Measurements from ENCODE around the gene SENP1.
"Not testable (repeated sequence)": the region's sequence is repeated elsewhere in the genome, so short reads cannot be mapped to it uniquely, and the experiment has no call there.

The SENP1 gene

DNA sequence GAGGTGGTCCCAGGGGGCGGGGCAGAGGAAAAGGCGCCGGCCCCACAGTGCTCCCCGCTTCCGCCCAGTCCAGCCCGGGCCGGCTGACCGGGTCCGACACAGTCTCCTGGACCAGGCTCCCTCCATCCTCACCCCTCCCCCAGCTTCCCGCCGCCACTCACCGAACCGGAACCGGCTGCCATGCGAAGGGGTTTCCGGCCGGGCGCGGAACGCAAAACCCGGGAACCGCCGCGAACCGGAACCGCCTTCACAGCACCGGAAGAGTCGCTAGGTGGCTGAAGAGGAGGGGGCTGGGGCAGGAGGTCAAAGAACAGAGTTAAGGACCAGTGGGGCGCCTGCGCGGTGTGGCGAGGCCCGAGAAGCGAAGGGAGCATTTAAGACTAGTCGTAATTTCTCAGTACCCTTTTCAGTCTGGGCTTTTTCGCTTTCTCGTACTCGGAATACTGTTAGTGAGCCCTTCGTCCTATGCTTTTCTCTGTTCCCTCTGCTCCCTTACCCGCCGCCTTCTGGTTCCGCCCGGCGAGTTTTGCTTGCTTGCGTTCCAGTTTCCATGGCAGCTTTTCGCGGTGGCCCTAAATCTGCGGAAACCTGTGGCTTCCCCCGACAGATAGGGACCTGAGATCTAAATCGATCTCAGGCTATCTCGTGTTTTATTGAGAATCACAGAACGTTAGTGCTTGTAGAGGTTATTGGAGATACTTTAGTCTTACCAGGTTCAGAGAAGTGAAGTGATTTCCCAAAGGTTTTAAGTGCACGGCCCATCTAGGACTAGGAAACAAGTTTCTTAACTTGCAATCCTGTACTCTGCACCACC is at the start of gene SENP1:
Gene SENP1, minus strand, starts transcription at position 213 of the 814 bp plus-strand sequence. CDS start 4,607 bp downstream, outside the sequence.
- DNase-seq, result peak; percentile 92

DNA sequence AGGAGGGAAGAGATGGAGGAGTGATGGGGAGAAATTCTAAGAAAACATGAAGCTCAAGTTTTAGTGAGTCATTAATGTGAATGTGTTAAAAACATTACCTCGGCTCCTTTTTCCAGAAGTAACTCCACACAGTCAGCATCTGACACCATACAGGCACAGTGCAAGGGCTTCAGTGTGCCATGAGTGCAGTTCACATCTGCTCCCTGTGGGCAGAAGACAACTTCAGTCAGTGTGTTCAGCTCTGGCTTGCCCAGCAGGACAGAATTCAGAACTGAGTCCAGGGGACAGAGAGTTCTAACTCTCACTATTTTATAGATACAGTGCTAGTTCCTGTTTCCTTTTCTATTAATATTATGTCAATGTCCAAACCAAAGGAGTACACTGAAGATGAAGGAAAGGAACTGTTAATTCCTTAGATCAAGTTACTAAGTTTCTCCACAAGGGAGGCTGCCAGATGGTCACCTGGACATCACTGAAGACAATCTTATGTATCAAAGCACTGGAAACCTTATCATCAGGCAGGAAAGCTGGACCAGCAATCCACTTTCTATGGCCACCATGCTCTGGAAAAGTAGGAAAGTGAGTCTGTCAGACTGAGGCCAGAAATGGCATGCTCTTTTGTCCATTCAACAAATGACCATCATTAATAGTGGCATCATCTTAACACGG is 45.4 kb upstream of the SENP1 start:
- no peak for DNase-seq

DNA sequence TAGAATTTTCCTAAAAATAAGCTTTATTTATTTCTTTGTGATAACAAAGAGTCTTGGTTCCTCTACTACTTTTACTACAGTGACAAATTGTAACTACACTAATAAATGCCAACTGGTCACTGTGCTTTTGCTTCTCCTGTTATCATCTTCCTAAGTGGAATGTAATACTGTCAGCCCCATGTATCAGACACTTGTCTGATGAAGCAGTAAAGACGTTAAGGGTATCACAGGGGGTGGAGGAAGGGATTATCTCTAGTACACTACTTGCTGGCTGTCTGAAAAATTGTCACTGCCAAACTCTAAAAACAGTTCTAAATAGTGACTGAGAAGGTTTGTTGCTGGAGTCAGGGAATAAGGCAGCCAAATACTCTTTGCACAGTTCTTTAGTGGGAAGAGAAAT is 40.1 kb upstream of the SENP1 start:
- no peak for DNase-seq

DNA sequence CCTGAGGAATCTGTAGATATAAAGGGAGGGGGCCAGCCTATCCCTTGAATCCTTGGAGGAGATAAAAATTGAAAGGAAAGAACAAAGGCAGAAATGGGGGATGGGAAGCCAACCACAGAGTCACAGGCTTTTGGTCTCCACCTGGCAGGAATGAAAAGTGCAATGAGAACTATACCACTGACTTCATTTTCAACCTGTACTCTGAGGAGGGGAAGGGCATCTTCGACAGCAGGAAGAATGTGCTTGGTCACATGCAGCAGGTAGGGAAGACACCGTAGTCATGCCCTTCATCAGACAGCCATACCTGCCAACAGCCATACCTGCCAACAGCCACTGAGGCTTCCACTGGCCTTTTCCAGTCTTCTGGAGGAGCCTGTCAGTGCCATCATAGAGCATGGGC is 38.0 kb upstream of the SENP1 start:
- no peak for DNase-seq

DNA sequence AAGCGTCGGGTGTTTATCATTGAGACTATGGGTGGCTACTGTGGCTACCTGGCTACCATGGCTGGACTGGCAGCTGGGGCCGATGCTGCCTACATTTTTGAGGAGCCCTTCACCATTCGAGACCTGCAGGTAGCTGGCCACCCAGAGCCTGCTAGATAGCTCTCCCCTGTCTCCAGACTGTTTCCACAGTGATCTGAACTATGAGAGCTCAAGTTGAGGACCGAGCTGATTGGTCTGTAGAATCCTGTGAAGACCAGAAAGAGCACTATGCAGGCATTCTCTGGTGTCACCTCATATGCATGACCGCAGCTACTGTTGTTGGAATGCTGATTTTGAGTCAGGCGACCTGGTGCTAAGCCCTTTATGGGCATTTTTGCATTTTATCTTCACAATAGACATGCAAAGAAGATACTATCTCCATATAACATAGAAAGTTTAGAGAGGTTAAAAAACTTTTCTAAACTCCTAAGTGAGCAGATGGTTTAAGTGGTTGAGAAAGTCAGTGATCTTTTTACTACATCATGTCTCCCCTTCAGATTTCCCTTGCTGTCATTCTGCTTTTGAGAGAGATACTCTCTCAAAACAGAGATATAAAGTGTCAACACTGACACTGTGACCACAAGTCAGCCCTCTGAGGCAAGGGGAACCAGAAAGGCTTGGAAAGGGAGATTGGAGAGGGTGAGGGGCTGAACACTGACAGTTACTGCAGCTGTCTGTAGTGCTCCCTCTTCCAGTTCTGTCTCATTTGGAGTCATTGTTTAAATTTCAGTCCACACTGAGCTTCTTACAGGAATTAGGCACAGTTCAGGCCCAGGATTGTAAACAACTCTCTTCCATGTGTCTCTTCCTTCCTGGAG is 37.2 kb upstream of the SENP1 start:
- no peak for DNase-seq

DNA sequence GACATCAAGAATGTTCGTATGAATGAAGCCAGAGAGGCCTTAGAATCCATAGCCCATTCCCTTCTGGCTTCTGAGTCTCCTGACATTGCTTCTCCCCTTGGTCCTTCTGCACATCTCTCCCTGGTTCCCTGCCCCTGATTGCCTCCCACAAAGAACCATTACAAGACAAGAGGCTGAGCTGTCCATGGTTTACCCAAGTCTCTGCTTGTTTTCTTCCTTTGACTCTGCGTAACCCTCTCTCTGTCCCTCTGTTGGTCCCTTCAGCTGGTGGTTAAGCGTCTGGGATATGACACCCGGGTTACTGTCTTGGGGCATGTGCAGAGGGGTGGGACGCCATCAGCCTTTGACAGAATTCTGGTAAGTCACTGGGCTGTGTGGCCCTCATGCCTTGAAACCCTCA is 29.1 kb upstream of the SENP1 start:
- DNase-seq, result no peak

DNA sequence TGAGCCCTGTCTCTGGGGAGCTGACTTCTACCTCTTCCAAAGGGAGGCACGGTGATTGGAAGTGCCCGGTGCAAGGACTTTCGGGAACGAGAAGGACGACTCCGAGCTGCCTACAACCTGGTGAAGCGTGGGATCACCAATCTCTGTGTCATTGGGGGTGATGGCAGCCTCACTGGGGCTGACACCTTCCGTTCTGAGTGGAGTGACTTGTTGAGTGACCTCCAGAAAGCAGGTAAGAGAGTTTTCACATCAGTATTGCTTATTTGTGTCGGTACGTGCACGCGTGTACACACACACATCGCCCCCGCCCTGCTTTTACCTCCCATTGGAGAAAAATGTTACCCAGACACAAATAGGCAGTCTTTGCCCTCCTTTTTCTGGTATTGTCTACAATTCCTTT is 26.9 kb upstream of the SENP1 start:
- no peak for DNase-seq

DNA sequence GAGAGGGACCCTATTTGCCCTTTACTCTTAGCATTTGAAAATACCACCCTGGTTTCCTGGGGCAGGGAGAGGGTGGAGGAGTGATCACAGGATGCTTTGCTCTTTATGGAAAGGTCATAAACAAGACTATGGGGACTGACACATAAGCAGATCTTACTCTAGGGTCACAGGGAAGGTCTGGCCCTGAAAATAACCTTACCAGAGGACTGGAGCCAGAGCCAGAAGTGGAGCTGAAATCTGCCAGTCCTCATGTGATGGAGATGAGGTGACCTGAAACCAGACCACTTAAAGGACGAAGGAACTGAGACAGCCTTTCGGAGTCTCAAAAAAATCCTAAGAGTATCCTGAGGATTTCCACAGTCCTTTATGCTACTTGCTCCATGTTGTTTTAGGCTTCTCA is 25.6 kb upstream of the SENP1 start:
- no peak for DNase-seq

DNA sequence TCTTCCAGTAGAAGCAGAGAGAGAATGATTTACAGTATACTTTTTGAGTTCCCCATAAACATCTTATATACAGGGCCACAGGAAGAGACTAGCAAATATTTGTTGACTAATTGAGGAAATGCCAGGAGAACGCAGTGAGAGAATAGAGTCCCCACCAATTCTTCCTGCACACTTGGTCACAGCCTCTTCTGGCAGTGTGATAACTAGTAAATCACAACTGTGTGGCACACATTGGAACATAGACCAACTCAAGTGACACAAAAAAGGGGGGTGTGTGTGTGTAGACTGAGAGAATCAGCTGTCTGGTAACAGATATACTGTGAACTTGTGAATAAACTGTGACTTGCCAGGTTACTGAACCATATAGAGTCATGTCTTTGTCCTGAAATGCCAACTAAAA is 23.5 kb upstream of the SENP1 start:
- DNase-seq, result no peak

DNA sequence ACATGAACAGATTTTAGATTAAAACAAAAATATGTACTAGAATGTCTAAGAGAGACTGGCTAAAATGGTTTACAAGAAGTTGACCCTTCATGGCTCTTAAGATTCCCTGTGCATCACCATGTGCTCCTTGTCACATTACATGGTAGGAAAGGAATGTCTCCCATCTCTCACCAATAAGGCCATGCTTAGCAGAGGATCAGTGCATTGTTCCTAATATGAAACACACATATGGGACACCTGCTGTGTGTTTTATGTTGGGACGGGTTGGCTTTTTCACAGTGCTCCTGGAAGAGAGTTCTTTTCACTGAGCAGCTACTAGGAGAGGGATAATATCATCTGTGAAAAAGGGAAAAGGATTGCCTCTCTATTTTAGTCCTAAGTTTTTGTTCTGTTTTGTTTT is 22.9 kb upstream of the SENP1 start:
- no peak for DNase-seq

DNA sequence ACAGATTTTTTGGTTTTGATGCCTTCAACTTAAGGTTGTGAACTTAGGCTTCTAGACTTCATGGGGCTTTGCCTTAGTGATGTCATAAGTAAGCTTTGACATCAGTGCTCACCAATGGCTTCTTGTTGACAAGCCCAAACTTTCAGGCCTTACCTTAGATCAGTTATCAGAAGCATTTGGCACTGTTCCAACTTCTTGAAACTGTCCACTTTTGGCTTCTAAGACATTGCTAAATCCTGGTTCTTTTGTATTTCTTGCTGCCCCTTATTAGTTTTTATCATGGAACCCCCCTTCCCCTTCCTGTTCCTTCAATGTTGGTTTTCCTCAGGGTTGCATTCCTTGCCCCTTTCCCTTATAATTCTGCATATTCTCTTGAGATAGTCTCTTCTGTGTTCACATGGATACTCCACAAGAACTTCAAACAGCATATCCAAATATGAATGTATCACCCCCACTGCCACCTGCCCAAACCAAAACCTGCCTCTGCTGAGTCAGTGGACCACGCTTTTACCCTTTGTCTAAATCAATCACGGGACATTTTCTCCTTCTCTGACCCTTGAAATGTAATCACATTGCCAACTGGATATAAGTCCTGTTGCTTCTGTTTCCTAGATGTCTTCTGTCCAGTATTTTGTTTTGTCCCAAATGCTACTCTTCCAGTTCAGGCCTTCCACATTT is 21.2 kb upstream of the SENP1 start:
- DNase-seq, result no peak

DNA sequence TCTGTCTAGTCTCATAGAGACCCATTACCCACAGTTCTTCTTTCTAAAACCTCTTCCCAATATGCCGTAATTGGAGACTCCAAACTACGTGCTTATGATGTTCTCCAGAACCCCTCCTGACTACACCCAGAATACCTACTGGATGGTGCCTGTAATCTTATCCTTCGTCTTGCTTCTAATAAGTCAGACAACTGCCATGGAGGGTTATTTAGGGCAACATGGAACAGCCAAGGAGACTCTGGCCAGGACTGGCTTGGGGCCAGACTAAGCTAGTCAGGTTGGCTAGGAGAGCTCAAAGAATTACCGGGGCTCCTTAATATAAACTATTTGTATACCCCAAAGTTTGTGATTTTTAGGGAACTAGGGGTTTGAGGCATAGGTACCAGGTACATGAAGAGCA is 20.1 kb upstream of the SENP1 start:
- no peak for DNase-seq

DNA sequence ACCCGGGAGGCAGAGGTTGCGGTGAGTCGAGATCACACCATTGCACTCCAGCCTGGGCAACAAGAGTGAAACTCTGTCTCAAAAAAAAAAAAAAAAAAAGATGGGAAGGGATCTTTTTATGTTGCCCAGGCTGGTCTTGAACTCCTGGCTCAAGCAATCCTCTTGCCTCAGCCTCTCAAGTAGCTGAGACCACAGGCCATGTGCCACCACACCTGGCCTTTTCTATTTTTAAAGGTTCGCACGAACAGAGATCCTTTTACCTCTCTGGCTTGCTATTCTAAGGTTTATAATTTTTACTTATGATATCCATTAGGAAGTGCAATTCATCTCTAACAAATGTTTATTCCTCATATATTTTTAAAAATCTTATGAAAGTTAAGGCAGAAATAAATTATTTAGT is 19.7 kb upstream of the SENP1 start:
- DNase-seq, result not testable (repeated sequence)

DNA sequence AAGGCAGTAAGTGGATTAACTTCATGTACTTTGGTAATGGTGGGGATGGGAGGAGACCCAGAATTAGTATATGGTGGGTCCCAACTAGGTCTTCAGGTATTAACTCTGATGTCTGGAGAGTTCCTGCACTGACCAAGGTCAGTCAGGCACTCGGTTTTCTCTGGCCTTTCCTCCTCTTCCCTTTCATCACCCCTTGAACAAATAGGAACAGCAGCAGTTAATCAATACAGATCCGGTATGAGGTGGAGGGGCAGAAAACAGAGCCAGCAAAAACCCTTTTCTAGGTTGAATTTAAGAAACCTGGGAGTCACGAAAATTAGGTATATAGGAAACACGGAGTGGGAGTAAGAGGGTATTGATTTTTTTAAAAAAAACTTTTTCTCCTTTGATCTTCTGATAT is 17.3 kb upstream of the SENP1 start:
- DNase-seq, result no peak

DNA sequence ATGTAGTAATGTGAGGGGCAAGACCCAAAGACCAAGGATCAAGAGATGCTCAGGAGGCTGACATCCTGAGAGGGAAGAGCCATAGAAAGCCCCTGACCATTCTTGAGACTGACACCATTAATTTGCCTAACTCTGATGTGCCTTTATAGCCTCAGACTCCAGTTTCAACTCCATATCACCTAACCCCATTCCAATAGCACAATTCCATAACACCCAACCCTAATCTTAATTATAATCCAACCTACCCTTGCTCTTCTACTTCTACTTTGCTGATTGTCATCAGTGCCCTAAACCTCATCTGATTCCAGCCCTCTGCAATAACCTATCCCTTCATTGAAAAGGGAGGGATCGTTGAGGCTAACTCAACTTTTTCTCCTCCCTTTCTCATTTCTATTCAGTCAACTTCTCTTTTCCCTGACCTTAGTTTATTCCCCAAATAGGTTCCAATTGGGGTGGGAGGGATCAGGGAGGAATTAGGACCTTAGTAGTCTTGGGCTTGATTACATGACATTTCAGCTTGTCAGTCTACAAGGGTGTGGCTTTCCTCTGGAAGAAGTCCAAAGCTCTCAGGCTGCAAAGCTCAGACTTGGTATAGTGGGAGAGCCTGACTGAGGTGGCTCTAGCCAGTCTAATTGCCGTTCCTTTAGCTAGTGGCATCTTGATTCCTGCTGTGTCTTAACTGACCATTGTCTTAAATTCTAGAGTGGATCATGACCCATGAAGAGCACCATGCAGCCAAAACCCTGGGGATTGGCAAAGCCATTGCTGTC is 16.4 kb upstream of the SENP1 start:
- DNase-seq, result no peak

DNA sequence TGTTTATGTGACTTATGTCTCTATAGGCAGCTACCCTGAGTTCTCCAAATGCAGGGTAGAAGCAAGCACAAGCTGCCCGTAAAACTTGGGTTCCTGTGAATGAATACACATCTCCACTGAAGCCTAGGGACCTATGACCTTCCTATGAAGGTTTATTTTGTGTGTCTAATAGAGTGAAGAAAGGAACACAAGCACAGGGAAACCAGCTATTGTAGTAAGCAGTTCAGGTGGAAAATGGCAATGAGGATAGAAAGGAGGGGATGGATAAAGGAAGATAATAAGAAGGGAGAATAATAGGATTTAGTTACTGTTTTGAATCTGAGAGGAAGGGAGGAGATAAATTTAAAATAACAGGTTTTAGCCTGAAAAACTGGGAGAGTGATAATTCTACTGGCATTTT is 15.6 kb upstream of the SENP1 start:
- no peak for DNase-seq

DNA sequence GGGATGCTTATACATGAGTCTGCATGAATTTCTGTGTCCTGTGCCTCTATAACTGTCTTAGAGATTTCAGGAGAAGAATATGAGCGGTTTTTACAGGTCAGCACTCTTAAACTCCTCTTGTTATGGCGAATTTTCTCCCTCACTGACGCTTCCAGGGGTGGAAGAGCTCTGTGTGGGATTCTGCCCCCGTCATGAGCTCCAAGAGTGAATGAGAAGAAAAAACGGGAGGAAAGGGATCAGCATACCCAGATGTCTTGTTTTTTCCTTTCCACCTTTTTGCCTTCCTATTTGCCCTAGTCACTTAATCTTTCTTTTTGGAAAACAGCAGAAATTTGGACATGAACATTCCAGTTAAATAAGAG is 13.9 kb upstream of the SENP1 start:
- DNase-seq, result no peak

DNA sequence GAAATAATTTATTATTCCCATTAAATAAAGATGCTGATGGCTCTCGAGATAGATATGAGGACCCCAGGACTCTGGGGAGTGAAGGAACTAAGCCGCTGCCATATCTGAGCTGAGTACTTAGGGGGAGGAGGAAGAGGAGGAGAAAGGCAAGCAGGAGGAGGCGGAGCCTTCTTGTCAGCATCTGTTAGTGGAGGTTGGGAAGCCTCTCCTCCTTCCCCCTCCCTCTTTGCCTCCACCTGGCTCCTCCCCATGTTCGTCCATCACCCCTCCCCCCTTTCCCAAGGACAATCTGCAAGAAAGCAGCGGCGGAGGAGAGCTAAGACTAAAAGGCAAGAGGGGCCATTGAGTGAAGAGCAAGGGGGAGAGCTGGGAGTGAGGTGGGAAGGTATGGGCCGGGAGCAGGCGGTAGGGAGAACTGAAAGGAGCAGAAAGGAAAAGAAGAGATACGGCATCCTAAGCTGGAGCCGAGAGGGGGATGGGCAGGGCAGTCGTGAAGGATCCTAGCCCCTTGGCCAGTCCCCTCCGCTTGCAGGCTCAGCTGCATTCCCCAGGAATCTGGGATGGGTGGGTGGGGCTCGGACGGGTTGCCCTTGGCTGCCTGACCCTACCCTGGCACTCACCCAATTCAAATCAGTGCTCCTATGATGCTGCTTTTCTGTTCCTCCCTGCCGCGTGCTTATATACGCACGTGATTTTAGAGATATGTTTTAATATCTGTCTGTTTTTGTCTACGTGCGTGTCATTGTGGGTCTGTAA is 13.4 kb upstream of the SENP1 start, which contains the start of gene PFKM:
Gene PFKM, plus strand, starts transcription at position 287 of the 756 bp plus-strand sequence. CDS start 3,411 bp downstream, outside the sequence.
- peak; percentile 73 for DNase-seq

DNA sequence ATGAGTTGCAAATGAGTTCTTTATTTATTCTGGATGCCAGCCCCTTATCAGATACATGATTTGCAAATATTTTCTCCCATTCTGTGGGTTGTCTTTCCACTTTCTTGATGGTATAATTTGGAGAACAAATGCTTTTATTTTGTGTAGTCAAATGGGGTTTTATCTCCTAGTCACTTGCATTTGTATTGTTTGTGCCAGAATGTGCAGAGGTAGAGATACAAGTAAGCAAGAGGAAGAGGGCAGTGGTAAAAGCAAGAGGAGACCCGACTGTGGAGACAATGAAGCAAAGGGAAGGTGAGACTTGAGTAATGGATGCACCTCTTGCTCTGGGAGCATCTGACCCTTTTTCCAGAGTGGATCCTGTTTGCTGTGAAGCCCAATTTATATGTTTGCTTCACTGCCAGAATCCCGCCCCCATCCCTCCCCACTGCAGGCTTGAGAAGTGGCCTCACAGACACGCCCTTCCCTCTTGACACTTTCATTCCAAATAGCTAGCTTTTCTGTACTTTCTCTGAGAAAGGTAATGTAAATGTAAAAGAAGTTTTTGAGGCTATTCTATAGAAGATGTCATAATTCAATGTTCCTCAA is 12.5 kb upstream of the SENP1 start:
- DNase-seq, result no peak

DNA sequence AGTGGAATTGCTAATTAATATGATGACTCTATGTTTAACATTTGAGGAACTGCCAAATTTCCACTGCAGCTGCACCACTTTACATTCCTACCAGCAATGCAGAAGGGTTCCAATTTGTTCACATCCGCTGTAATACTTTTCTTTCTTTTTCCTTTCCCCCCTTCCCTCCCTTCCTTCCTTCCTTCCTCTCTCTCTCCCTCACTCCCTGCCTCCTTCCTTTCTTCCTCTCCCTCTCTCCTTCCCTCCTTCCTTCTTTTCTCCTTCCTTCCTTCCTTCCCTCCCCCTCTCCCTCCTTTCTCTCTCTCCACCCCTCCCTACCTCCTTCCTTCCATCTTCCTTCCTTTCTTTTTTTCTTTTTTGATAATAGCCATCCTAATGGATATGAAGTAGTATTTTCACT is 10.1 kb upstream of the SENP1 start:
- DNase-seq, result no peak

DNA sequence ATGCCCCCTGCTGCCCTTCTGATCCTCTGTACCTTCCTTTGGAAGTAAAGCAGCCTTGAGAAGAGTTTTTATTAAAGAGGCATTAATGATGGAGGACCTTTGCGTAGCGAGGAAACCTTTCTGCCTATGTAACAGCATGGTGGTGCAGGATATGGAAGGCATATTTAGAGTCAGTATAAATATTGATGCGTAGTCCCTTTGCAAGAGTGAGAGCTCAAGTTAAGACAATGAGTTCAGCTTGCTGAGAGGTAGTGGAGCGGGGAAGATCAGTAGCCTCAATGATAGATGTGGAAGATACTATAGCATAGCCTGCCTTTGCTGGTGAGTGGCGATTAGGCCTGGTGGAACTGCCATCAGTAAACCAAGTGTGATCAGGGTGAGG is 5.4 kb upstream of the SENP1 start:
- DNase-seq, result not testable (repeated sequence)
